Transverse colon (tissue), 4 donors: ENCODE results near the gene APOB. TPM values are rescaled to one million over a fixed set of nuclear protein-coding genes. Genes with fewer than 3 reads are reported as not detected.

Source experiments
- DNase-seq: peaks from one replicate; pipeline ENCODE4 v3.0.0-alpha.2; 2019
- H3K27ac ChIP-seq, 4 donors: fragments of 200-600 bp; sonication (generic); 2 replicates each; pipeline ENCODE4 v1.5.1; 2016 to 2018; ENCODE audit warnings: inconsistent platforms in 4 of 4
- H3K27me3 ChIP-seq: fragments of 200-600 bp; sonication (generic); 2 replicates; pipeline ENCODE4 v1.5.1; 2017; ENCODE audit warnings: inconsistent platforms
- H3K36me3 ChIP-seq, 4 donors: fragments of 200-600 bp; sonication (generic); 2 replicates each; pipeline ENCODE4 v1.5.1; 2017 to 2019; ENCODE audit warnings: inconsistent platforms in 4 of 4
- H3K4me1 ChIP-seq, 4 donors: fragments of 200-600 bp; sonication (generic); 2 replicates each; pipeline ENCODE4 v1.5.1; 2017 to 2020; ENCODE audit warnings: inconsistent platforms in 4 of 4
- H3K4me3 ChIP-seq, 4 donors: fragments of 200-600 bp; sonication (generic); 1 replicate in 1 of 4; 2 replicates in 3 of 4; pipeline versions ENCODE4 v1.5.1 to v1.6.1; 2017 to 2019; ENCODE audit warnings: inconsistent platforms in 4 of 4
- H3K9me3 ChIP-seq, 2 donors: fragments of 200-600 bp; sonication (generic); 2 replicates each; pipeline ENCODE4 v1.5.1; 2017 to 2019; ENCODE audit warnings: inconsistent platforms in 2 of 2
- CTCF ChIP-seq, 5 experiments: fragments of 200-600 bp in 3 of 5; fragments of 450-650 bp in 2 of 5; sonication (generic) in 3 of 5; IDR thresholded peaks; 1 replicate in 2 of 5; 2 replicates in 3 of 5; pipeline ENCODE4 v1.5.1; 2016 to 2017; ENCODE audit warnings: antibody characterized with exemption in 5 of 5, inconsistent platforms in 3 of 5, mild to moderate bottlenecking in 2 of 5, moderate library complexity in 1 of 5
- EP300 ChIP-seq: sonication (generic); formaldehyde crosslinking; IDR thresholded peaks from one replicate; pipeline ENCODE4 v1.6.1; 2017; ENCODE audit warnings: antibody characterized with exemption, low read depth
- POLR2A ChIP-seq: fragments of 450-650 bp; IDR thresholded peaks from one replicate; pipeline ENCODE4 v1.6.1; 2016; ENCODE audit warnings: antibody characterized with exemption, mild to moderate bottlenecking, moderate library complexity
- POLR2AphosphoS5 ChIP-seq, 3 donors: sonication (generic); formaldehyde crosslinking; IDR thresholded peaks; one replicate each; pipeline ENCODE4 v1.6.1; 2016; ENCODE audit warnings: antibody characterized with exemption in 3 of 3
- WGBS, 2 donors: methylation state at CpG; one replicate each; pipeline ENCODE4 v1.1.5; 2018; ENCODE audit warnings: low coverage in 1 of 2; 5-methylcytosine and 5-hydroxymethylcytosine counted together
- in situ Hi-C, 4 donors: fragments of 200-750 bp; cut with MboI; loops; one replicate each; pipeline versions ENCODE4 v1.15.0 to v1.15.1; 2017; ENCODE audit warnings: low sequenced_read_pairs in 3 of 4, low pct_ligation_motif_present in 1 of 4, low pct_unique_long_range_greater_than_20kb in 1 of 4
- intact Hi-C: fragments of 100-400 bp; cut with DNase I; formaldehyde crosslinking; loops from one replicate; pipeline ENCODE4 v1.15.1; 2023; ENCODE audit warnings: low total_unique reads
- total RNA-seq, 4 donors: library from RNA; depleted of rRNA; stranded (reverse); fragments of >200 nt; gene quantifications; one replicate each; pipeline ENCODE4 v1.1.0, GENCODE V29; 2016

The APOB gene
- total RNA-seq, 4 donors from 2014 or later: 0.55 to 0.95 (median 0.67) TPM

- no peaks in the 10 kb centered on the region for H3K36me3 ChIP-seq
- H3K27ac ChIP-seq: no peak overlapping the region
- in situ Hi-C loops: no loop called here
- TF ChIP-seq POLR2A (no peak), CTCF (IDR thresholded peaks at IDR 0.05) (no peak), POLR2AphosphoS5 (IDR thresholded peaks at IDR 0.05) (no peak), EP300 (no peak)
- H3K9me3 ChIP-seq: no peaks in the 10 kb centered on the region
- H3K27me3 ChIP-seq: no peaks in the 10 kb centered on the region
- intact Hi-C loops: no loop called here
- no peaks in the 10 kb centered on the region for H3K4me1 ChIP-seq
- no peak for DNase-seq
- 82 to 92% methylated on average over 2 of the region's 2 CpGs for WGBS, 2 donors
- H3K4me3 ChIP-seq: no peak overlapping the region
Measured at GRCh38 chr2:21057097-21057496, 13.2 kb upstream of the APOB start.

DNA sequence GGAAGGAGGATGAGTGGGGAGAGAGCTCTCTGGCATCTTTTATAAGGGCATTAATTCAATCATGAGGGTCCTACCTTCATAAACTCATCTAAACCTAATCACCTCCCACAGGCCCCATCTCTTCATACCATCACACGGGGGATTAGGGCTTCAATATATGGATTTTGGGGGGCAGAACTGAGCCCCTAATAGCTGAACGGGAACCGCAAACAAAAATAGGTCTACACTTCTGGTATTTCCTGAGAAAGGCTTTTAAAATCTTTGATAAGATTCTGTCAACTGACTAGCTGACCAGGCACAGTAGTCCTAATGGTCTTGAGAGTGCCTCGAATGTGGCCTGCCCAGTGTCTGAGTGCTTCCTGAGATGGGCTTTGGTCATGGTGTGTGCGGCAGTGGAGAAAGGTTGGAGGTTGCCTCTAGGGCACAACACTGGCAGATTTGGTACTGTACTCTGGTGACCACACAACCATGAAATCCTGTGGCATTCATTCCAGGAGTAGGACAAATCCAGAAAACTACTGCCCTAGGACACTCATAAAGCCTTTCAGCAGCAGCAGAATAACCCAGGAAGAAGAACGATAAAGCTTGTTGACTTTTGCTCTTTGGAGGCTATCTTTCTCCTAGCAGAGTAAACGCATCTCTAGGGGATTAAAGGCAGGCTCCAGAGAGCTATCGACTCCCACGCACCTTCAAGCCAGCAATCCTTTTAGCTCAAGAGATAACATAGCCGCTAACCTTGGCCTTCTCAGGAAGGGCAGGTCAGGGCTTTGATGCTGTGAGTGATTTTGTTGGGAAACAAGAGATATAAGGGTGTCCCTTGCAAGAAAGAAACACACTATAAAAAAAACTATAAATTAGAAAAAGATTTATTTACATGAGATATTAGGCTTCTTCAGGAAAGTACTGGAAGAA lies 12.3 kb upstream of the APOB start:
- no peaks in the 10 kb centered on the region for H3K4me1 ChIP-seq
- H3K4me3 ChIP-seq: no peak overlapping the region
- intact Hi-C loops: no loop called here
- TF ChIP-seq EP300 (no peak), POLR2AphosphoS5 (IDR thresholded peaks at IDR 0.05) (no peak), CTCF (IDR thresholded peaks at IDR 0.05) (no peak), POLR2A (no peak)
- H3K27ac ChIP-seq: no peak overlapping the region
- DNase-seq: no peak
- no peaks in the 10 kb centered on the region for H3K27me3 ChIP-seq
- in situ Hi-C loops: no loop called here
- whole genome bisulfite sequencing, 2 donors: 71 to 75% methylated on average over 6 to 10 of the region's 10 CpGs
- H3K36me3 ChIP-seq: no peaks in the 10 kb centered on the region
- H3K9me3 ChIP-seq: no peaks in the 10 kb centered on the region

DNA sequence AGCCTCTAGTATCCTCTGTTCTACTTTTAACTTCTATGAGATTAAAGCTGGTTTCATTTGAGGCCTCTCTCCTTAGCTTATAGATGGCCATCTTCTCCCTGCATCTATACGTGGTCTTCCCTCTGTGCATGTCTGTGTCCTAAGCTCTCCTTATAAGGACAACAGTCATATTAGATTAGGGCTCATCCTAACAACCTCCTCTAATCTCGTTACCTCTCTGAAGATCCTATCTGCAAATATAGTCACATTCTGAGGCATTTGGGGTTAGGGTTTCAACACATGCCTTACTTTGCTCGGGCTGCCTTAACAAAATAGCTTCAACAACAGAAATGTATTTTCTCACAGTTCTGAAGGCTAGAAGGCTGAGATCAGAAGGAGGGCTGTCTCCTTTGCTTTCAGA lies 11.6 kb upstream of the APOB start:
- no peak for DNase-seq
- no peaks in the 10 kb centered on the region for H3K9me3 ChIP-seq
- no peaks in the 10 kb centered on the region for H3K36me3 ChIP-seq
- TF ChIP-seq CTCF (IDR thresholded peaks at IDR 0.05) (no peak), POLR2A (no peak), EP300 (no peak)
- in situ Hi-C loops (no loop called here), intact Hi-C loops (no loop called here)
- H3K27me3 ChIP-seq: no peaks in the 10 kb centered on the region
- H3K4me3 ChIP-seq: no peak overlapping the region
- 76 to 83% methylated on average over 1 to 3 of the region's 3 CpGs for WGBS, 2 donors
- H3K27ac ChIP-seq: no peak overlapping the region
- no peaks in the 10 kb centered on the region for H3K4me1 ChIP-seq

- in situ Hi-C loops (no loop called here), intact Hi-C loops (no loop called here)
- DNase-seq: no peak
- H3K27me3 ChIP-seq: no peaks in the 10 kb centered on the region
- no peaks in the 10 kb centered on the region for H3K9me3 ChIP-seq
- no peaks in the 10 kb centered on the region for H3K36me3 ChIP-seq
- H3K27ac ChIP-seq: no peak overlapping the region
- WGBS, 2 donors: 86 to 97% methylated on average over 5 to 6 of the region's 6 CpGs
- no peak for TF ChIP-seq POLR2AphosphoS5 (IDR thresholded peaks at IDR 0.05)
- no peak for TF ChIP-seq EP300
- no peak for TF ChIP-seq CTCF (IDR thresholded peaks at IDR 0.05)
- TF ChIP-seq POLR2A: no peak
- no peak overlapping the region for H3K4me3 ChIP-seq
- no peaks in the 10 kb centered on the region for H3K4me1 ChIP-seq
Measured at GRCh38 chr2:21054011-21054410, 10.1 kb upstream of the APOB start.
